ENCODE data around the gene IRAK2. TPM values are rescaled to one million over a fixed set of nuclear protein-coding genes. Genes with fewer than 3 reads are reported as not detected.
A peak's percentile ranks its signal among the peaks of the same experiment; 100 is the strongest.

IRAK2 gene
- total and polyA plus RNA-seq, 12 donors, result 0.73 to 3.6 (median 1.3) TPM

DNA sequence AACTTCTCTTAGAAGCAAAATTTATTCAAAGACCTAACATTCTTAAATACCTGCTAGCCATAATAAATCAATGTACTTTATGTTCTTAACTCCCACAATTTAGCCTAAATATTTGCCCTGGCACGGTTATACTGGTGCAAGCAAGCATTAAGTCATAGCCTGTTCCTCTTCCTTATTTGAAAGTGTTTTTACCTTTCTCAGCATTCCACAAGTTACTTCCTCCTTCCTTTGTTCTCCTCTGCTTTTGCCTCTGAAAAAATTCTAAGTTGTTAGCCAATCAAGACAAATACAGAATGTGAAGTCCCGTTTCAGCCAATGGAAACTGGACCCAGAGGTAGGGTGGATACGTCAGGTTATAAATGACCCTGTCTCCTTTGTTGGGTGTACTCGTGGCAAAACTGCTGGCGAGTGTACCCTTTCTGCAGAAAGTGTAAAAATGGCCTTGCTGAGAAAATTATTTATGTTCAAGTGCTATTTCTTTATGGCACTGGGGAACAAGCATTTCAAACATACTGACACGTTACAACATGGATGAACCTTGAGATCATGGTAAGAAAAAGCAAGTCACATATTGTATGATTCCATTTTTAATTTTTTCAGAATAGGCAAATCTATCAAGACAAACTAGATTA lies 80.5 kb downstream of the IRAK2 start:
- Histone ChIP-seq H3K4me1 (peaks cover 6 to 52% (median 17%) of the 10 kb centered on the region in 9 donors), H3K27ac (peak overlapping the region in 1 of 10 donors; percentile 1), H3K4me3 (no peak overlapping the region), H3K36me3 (peaks cover 0 to 31% (median 0%) of the 10 kb centered on the region in 9 donors), H3K9me3 (peaks cover 0 to 31% (median 10%) of the 10 kb centered on the region in 11 donors), H3K27me3 (no peaks in the 10 kb centered on the region)
- no peak for TF ChIP-seq CTCF (IDR thresholded peaks at IDR 0.05)
- DNase-seq, result no peak
- 90 to 95% methylated on average over 6 of the region's 6 CpGs for WGBS, 2 donors
- no peak for ATAC-seq
- intact Hi-C loops (cut with DNase I), result no loop called here

DNA sequence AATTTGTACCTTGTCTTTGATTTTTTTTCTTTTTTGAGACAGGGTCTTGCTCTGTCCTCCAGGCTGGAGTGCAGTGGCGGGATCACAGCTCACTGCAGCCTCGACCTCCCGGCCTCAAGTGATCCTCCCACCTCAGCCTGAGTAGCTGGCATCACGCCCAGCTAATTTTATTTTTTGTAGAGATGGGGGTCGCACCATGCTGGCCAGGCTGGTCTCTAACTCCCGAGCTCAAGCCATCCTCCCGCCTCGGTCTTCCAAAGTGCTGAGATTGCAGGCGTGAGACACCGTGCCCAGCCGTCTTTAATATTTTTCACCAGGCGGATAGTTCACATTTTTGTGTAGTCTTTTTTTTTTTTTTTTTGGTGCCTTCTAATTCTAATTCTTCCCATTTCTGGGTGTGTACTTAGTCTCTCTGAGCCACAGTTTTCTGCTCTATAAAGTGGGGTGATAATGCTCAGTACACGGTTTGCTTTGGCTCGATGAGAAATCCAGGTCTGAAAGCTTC lies 83.0 kb downstream of the IRAK2 start:
- Histone ChIP-seq H3K27ac (peak overlapping the region in 9 of 10 donors; percentile 71 to 97 (median 92)), H3K4me3 (peak overlapping the region; percentile 64 to 92 (median 72)), H3K27me3 (no peaks in the 10 kb centered on the region), H3K36me3 (peaks cover 0 to 46% (median 0%) of the 10 kb centered on the region in 9 donors), H3K4me1 (peaks cover 9 to 48% (median 31%) of the 10 kb centered on the region in 9 donors), H3K9me3 (peaks cover 0 to 31% (median 10%) of the 10 kb centered on the region in 11 donors)
- DNase-seq (no peak), ATAC-seq (peak in 3 of 8 donors; percentile 3 to 9 (median 9))
- intact Hi-C loops (cut with DNase I), result no loop called here
- no peak for TF ChIP-seq CTCF (IDR thresholded peaks at IDR 0.05)
- WGBS, 2 donors, result 30 to 36% methylated on average over 14 of the region's 14 CpGs

GRCh38 chr3:10248184-10248983 lies 83.7 kb downstream of the IRAK2 start, which contains the start of gene TATDN2:
Gene TATDN2 (plus strand): TSS chr3:10248459. CDS start chr3:10249201, 742 bp downstream.
- peaks cover 9 to 41% (median 31%) of the 10 kb centered on the region in 9 donors for H3K4me1 ChIP-seq
- H3K36me3 ChIP-seq, result peaks cover 0 to 46% (median 4%) of the 10 kb centered on the region in 9 donors
- peaks cover 0 to 31% (median 10%) of the 10 kb centered on the region in 11 donors for H3K9me3 ChIP-seq
- intact Hi-C loops (cut with DNase I), result no loop called here
- TF ChIP-seq CTCF (IDR thresholded peaks at IDR 0.05), result peak in 2 of 9 donors; percentile 21 to 35
- H3K4me3 ChIP-seq, result peak within 1 kb of the TSS; percentile 64 to 92 (median 72)
- ATAC-seq (peak; percentile 98 to 99 (median 99)), DNase-seq (peak; percentile 97)
- WGBS, 2 donors, result 0% methylated on average over 79 to 80 of the region's 80 CpGs
- H3K27me3 ChIP-seq, result no peaks in the 10 kb centered on the region
- peak within 1 kb of the TSS; percentile 57 to 97 (median 91) for H3K27ac ChIP-seq

All from heart right ventricle (tissue), 16 donors.